ENCODE results near the gene ARMH3.

The ARMH3 gene

GRCh38 chr10:101893510-101894120 is 162.4 kb downstream of the ARMH3 start:
- TF ChIP-seq GATA2 (IDR thresholded peaks at IDR 0.05; ENCODE audit: low read depth, low read length) (no peak), GATA3 (IDR thresholded peaks at IDR 0.05; ENCODE audit: low read depth, low read length) (no peak)

- TF ChIP-seq GATA3 (IDR thresholded peaks at IDR 0.05; ENCODE audit: low read depth, low read length): no peak
- TF ChIP-seq GATA2 (IDR thresholded peaks at IDR 0.05; ENCODE audit: low read depth, low read length): no peak
Measured at GRCh38 chr10:101892782-101893391, 163.1 kb downstream of the ARMH3 start.

GRCh38 chr10:101889256-101890210 is 166.4 kb downstream of the ARMH3 start:
- TF ChIP-seq GATA3 (IDR thresholded peaks at IDR 0.05; ENCODE audit: low read depth, low read length) (no peak), GATA2 (IDR thresholded peaks at IDR 0.05; ENCODE audit: low read depth, low read length) (no peak)

GRCh38 chr10:101888251-101888949 is 167.6 kb downstream of the ARMH3 start:
- no peak for TF ChIP-seq GATA2 (IDR thresholded peaks at IDR 0.05; ENCODE audit: low read depth, low read length)
- TF ChIP-seq GATA3 (IDR thresholded peaks at IDR 0.05; ENCODE audit: low read depth, low read length): no peak

DNA sequence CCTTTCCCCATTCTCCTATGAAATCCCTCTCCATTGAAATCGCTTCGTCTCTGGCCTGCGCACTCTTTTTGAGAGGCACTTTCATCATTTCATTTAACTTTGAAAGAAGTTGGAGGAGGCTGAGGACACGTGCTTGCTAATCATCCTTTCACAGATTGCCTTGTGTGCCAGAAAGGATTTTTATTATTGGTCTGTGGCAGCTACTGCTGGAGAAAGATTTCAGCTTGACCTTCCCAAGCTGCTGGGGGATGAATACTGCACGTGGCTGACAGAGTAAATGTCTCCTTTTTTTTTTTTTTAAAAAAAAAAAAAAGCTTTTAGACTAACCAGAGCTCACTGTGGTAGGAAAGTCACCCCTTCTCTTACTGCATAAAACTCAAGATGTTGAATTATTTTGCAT is 168.2 kb downstream of the ARMH3 start:
- TF ChIP-seq GATA2 (IDR thresholded peaks at IDR 0.05; ENCODE audit: low read depth, low read length): no peak

DNA sequence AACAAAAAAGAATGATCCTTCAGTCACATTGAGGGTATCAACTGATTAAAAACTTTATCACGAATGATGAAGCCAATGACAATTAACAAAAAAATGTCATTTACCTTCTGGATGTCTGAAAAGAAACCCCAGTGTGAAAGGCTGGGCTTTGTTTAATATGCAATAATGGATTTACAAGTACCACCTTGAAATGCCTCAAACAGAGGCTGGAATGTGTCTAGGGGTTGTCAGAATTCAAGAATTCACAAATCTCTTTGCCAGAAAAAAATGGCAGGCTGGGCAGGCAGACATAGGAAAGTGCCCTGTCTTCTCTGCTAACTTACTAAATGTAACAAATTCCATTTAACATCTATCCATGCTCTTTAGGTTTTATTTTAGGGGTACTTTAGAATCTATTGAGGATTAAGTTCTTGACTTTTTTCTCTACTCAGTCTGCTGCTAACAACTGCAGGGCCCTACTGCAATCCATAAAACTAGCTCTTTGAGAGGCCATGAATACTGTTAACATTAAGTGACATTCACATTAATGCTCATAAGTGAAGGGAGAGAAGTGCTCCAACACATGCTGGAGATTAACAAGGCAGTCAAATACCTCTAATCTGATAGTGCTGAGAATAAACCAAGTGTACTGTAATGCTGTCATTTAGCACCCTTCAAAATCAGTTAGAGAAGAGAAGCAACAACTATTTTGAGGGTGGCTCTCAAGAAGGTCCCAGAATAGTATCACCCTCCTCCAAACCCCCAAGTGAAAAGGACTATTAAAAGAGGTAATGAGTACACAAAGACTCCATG is 169.3 kb downstream of the ARMH3 start:
- TF ChIP-seq GATA3 (IDR thresholded peaks at IDR 0.05; ENCODE audit: low read depth, low read length) (no peak), GATA2 (IDR thresholded peaks at IDR 0.05; ENCODE audit: low read depth, low read length) (no peak)

GRCh38 chr10:101881036-101881774 is 174.8 kb downstream of the ARMH3 start:
- TF ChIP-seq GATA3 (IDR thresholded peaks at IDR 0.05; ENCODE audit: low read depth, low read length) (no peak), GATA2 (IDR thresholded peaks at IDR 0.05; ENCODE audit: low read depth, low read length) (no peak)

GRCh38 chr10:101880232-101880573 is 175.8 kb downstream of the ARMH3 start:
- TF ChIP-seq GATA3 (IDR thresholded peaks at IDR 0.05; ENCODE audit: low read depth, low read length): no peak
- TF ChIP-seq GATA2 (IDR thresholded peaks at IDR 0.05; ENCODE audit: low read depth, low read length): no peak

GRCh38 chr10:101879456-101880231 is 176.3 kb downstream of the ARMH3 start:
- no peak for TF ChIP-seq GATA3 (IDR thresholded peaks at IDR 0.05; ENCODE audit: low read depth, low read length)
- TF ChIP-seq GATA2 (IDR thresholded peaks at IDR 0.05; ENCODE audit: low read depth, low read length): no peak

DNA sequence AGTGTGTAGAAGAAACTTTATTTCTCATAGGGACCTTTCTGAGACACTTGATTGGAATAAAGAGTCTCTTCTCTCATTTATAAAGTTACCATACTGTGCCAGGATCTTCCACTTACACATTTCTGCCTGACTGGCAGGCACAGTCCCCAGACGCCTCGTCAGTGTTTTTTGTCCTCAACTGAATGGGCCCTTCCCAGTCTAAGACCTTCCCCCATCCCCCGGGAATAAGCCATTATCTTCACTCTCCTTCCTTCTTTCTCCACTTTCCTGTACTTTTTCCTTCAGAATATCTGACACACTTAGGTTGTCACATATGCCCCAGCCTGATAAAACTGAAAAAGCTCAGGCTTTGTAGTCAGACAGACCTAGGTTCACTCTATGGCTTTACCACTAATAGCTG is 177.1 kb downstream of the ARMH3 start:
- TF ChIP-seq GATA2 (IDR thresholded peaks at IDR 0.05; ENCODE audit: low read depth, low read length) (no peak), GATA3 (IDR thresholded peaks at IDR 0.05; ENCODE audit: low read depth, low read length) (no peak)

- no peak for TF ChIP-seq GATA3 (IDR thresholded peaks at IDR 0.05; ENCODE audit: low read depth, low read length)
- TF ChIP-seq GATA2 (IDR thresholded peaks at IDR 0.05; ENCODE audit: low read depth, low read length): no peak
Measured at GRCh38 chr10:101875068-101875688, 180.8 kb downstream of the ARMH3 start.

GRCh38 chr10:101874252-101874651 is 181.7 kb downstream of the ARMH3 start:
- TF ChIP-seq GATA2 (IDR thresholded peaks at IDR 0.05; ENCODE audit: low read depth, low read length) (no peak), GATA3 (IDR thresholded peaks at IDR 0.05; ENCODE audit: low read depth, low read length) (no peak)

Data from SH-SY5Y (cell line).